Anterior cingulate cortex (tissue), 58 donors: Measurements from ENCODE around the gene CMIP.

Experiments used
- DNase-seq, 58 donors: peaks; one replicate each; lab custom pipeline; 2025; lab: John Stamatoyannopoulos, UW

The CMIP gene

DNA sequence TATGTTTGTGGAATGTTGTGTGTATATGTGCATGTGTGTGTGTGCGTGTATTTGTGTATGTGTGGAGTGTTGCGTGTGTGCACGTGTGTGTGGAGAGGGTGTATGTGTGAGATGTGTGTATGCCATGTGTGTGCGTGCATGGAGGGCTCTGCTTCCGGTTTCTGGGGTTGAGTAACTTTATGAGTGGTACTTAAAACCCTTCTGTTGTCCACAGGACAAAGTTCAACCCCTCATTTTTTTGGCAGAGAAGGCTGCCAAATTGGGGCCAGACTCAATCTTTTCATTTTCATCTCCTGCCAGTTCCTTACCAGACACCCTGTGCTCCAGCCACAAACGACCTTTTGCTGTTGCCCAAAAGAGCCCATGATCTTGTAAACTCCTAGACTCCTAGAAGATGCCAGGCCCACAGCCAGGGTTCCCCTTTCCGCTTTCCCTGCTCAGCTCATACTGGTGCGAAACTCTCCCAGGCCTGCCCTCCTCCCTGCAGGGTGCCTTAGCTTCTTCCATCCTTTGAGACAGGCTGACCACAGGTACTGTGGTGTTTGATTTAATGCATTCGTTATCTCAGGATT, 100.2 kb downstream of the CMIP start:
- no peak for DNase-seq

DNA sequence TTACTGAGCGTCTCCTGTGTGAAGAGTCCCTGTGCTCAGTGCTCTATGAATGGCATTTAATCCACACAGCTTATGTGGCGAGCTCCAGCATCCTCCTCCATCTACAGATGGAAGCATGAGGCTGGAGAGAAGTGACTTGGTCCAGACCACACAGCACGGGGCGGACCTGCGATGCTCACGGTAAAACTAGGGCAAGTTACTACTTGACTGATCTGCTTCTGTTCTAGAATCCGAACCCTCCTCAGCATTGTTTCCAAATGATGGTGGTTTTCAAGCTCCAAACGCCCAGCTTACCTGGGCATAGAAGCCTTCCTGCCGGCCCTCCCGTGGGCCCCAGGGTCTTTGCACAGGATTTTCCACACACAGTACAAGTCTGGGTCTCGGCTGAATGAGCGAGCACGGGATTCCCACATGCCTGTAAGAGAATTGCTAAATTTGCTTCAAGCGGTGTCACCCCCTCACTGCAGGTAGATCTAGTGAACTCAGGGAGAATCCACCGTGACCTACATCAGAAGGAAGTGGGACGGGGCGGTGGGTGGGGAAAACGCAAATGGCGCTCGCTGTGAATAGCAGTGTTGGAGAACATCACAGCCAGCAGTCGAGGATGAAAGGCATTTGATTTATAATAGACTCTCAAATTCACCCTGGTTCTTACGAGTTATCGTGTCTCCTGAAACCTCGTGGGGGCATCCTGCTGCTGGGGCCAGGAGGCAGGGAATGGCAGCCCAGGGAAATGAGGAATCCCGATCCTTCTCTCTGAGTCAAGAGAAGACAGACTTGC, 101.1 kb downstream of the CMIP start:
- peak in 1 of 58 donors; percentile 27 for DNase-seq

DNA sequence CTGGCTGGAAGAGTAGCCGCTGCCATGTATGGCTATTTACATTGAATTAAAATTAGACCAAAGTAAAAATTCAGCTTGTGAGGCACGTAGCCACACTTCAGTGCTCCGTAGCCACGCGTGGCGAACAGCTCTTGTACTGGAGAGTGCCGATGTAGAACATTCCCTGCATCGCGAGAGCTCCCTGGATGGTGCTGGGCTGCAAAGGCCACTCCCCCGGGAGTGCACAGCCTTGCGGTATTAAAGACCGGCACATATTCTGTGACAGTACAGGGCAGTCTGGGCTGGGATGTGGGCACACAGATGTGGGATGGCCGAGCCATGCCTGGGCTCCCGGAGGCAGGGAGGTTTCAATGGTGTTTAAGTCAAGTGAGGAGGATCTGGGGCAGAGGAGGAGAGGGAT, 102.2 kb downstream of the CMIP start:
- DNase-seq = no peak

DNA sequence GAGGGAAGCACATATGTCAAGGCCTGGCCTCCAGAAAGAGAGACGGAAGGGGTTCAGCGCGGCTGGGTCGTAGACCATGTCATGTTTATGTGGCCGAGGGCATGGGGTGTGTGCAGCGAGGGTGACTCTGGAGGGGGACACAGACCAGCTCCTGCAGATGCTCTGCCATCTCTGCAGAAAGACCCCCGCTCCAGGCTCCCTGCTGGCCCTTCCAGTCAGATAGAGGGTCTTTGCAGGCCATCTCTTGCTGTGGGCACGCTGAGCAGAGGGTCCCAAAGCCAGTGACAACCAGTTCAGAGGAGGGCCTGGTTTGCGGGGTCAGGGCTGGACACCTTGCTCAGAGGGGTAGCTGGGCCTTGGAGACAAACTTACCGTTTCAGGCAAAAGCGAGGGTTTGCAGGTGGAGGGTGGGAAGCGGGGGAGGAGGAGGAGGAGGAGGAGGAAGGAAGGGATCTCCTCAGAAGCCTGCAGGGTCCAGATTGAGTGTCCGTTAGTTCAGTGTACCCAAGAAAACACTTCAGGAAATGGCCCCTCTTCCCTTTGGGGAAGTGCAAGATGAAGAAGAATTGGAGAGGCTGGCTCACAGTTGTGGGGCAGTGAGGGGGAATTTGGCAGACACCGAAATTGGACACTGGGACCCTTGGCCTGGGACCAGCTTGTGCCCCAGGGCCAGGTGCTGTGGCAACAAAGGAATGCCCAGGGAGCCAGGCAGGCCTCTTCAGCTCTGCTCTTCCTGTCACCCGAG, 102.8 kb downstream of the CMIP start:
- no peak for DNase-seq

DNA sequence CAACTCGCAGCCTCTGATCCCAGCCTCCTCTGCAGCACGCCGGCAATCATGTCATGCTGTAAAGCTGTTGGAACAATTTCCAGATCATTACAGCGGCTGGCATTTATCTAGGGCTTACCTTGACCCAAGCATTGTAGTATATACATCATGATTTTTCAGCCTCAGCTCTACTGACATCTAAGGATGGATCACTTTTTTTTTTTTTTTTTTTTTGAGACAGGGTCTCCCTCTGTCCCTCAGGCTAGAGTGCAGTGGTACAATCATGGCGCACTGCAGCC, 103.3 kb downstream of the CMIP start:
- DNase-seq = no peak

DNA sequence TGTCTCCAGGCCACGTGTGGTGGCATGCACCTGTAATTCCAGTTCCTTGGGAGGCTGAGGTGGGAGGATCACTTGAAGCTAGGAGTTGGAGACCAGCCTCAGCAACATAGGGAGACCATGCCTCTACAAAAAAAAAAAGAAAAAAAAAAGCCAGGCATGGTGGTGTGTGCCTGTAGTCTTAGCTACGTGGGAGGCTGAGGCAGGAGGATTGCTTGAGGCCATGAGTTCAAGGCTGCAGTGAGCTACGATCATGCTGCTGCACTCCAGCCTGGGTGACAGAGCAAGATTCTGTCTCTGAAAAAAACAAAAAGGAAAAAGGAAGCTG, 103.9 kb downstream of the CMIP start:
- no peak for DNase-seq

DNA sequence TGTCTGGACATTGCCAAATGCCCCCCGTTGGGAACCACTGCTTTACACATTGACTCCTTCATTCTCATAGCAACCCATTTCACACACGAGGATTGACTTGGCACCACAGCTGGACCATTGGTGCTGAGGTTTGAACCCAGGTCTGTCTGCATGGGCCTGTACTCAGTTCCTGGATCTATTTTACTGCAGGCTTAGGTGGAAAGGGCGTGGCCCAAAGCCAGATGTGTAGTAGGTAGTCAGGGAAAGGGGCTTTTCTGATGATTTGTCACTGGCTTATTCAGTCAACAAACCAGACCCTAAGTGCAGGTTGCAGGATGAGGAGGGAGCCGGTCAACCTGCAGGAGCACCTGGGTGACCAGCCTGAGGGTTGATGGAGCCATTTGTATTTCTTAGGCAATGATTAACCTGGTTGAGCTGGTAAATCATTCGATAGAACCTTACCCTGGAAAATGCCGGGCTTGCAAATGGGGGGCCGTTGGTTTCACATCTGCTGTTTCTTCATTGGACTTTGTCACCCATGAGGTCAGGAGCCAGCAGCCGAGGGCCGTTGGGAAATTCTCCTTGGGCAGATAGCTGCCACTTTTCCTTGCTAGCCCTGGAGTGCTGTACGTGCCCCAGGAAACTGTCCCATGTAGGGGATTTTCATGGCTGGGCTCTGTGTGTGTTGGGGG, 104.4 kb downstream of the CMIP start:
- no peak for DNase-seq

DNA sequence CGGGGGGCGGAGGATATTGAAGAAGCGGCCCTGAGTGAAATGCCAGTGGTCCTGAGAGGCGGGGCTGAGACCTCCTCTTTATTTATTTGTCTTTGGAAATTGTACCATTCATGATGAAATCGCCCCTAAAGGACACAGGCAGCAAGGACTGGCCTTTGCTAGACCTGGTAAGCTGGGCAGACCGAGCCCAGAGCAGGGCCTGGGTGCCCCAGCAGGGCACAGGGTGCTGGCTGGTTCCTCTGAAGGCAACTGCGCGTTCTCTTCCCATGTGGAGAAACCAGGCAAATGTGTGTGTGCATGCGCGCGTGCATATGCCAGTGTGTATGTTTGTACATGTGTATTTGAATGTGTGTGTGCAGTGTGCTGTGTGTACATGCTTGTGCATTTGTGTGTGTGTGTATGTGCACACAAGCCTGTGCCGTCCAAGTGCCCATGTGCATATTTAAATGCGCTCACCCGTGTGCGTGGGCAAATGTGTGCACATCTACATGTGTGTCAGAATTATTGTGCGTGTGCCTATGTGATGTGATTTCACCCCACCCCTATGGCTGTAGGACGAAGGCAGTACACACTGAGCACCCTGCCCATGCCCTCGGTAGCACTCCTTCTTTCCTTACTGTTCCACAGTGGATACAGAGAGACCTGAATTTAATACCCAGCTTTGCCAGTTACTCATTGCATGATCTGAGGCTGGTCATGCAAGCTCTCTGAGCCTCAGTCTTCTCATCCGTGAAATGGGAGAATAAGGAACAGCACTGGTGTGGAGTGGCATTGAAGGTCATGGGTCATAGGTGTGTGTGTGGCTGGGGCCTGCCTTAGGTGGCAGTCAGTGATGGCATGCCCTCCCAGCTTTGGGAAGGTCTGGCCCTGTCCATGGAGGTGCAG, 105.2 kb downstream of the CMIP start:
- no peak for DNase-seq

DNA sequence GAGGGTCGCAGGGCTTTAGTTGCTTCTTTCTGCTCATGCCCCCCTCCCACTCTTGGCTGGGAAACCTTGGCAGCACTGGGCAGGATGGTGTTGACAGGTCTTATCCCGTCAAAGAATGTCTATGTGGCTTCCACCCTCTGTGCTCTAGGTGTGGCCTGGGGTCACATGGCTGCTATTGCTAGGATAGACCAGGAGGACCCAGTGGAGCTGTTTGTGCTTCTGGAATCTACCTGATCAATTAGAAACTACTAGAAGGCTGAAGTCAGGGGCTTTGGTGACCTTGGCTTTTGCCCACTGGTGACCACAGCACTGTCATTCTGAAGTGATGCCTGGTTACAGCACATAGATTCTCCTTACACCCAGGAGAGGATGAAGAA, 105.8 kb downstream of the CMIP start:
- DNase-seq = no peak

DNA sequence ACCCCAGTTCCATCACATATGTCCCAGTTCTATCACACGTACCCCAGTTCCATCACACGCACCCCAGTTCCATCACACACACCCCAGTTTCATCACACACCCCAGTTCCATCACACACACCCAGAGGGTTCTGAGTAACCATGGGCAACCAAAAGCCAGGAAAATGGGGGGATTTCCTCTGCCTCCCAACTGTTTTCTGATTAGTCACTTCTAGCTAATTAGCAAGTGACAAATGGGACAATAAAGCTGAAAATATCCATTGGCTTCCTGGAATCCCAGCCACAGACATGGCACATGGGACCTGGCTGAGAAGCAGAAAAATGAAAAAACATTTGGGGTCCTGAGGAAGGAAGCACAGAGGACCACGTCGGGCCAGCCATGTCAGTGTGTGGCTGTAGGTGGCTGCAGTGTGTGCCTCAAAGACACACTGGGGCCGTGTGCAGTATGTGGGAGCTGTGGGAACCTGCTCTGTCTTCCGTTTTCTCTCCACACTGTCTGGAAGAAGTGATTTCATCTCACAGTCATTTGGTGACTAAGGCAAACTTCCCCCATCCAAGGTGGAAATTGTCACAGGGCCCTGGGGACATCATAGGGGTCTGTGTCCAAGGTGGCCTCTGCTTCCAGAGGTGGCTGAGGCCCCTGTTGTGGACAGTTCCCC, 106.7 kb downstream of the CMIP start:
- DNase-seq = peak in 4 of 58 donors; percentile 5 to 29 (median 18)

DNA sequence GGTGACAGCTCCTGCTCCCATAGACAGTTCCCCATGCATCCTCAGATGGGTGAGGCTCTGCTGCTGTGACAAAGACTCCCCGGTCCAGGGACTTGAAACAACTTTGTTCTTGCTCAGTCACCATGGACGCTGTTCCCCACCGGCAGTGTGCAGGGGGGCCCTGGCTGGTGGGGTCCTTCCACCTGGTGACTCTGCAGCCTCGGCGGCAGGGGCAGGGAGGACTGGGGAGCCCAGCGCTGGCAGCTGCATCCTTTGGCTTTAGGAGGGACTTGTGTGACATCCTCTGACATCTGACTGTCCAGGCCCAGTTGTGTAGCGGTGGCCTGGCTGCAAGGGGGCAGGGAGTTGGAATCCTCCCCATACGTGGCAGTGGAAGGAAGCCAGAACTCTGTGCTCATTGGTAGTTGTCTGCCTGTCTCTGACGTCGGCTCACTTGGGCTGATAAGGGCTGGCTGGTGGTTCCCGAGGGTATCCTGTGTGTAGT, 107.3 kb downstream of the CMIP start:
- DNase-seq = no peak

DNA sequence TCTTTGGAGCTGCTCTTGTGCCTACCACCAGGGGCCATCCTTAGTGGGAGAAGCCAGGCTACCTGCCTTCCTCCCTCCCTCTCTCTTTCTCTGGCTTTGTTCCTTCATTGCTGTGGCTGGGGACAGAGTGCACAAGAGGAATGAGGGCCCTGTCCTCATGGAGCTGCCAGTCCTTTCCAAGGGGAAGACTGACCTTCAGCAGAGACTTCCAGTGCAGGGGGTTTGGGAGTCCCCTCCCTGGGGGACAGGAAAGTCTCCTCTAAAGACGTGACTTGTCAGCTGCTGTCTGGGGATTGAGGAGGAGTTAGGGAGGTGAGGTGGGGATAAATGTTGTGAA, 108.1 kb downstream of the CMIP start:
- DNase-seq = no peak

DNA sequence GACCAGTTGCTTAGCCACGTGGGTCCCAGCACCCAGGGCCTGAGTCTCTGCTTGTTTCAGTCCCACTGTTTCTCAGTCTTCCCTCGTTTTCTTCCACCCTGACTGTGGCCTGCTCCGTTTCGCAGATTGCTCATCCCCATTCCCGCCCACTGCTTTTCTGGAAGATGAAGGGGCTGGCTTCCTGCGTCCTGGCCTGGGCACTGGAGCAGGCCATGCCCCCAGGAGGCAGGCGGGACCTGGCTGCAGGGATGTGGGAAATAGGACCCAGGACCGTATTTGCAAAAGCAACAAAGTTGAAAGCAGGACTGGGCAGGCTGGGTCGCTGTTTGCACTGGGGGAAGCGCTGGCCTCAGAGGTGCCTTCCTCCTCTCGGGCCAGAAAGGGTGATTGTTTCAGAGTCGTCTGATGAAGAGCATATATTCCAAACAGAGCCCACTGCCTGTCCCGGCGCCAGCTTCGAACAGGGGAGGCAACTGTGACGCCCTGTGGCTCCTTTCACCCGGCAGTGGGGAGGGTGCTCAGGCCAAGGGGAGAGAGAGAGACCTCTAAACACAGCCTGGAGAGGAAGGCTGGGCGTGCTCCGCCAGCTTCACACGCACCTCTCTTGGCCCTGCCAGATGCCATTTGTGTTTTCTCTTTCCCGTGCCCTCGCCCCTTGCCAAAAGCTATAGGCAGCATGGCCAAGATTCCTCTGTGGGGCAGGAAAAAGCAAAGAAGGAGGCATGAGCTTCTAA, 108.6 kb downstream of the CMIP start:
- DNase-seq = peak in 6 of 58 donors; percentile 15 to 56 (median 26)

DNA sequence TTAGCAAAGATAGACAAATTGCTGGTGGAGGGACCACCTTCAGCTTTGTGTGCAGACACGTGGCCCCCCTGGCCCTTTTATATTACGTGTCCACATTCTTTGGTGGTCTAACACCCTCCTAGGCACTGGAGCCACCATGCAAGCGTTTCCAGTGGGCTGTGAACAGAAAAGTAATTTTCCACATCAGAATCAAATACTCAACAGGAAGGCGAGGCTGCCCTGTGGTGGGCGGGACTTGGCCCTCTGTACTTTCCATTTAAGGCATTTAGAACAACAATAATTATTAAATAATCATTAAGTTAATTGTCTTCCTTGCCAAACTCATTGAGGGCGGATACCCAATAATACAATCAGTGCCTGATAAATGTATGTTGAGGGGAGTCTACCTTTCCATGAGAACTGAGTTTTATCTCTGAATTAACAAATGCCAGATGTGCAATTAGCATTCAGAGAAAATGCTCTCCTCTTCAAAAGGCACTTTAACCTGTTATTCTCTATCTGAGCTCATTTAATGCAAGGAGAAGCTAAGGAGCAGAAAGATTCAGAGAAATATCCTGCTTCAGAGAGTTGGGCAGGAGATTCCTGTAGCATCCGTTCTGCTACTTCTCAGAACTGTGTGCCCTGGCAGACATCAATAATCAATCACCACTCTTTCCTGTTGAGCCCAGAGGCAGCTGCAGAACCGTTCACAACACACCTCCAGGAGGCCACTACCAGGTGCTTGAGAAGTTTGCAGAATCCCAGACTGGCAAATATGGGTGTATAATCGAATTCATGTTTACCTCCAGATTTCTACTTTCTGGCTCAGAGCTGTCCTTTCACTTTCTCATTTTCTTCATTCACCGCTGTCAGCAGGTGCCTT, 109.4 kb downstream of the CMIP start:
- DNase-seq = no peak

DNA sequence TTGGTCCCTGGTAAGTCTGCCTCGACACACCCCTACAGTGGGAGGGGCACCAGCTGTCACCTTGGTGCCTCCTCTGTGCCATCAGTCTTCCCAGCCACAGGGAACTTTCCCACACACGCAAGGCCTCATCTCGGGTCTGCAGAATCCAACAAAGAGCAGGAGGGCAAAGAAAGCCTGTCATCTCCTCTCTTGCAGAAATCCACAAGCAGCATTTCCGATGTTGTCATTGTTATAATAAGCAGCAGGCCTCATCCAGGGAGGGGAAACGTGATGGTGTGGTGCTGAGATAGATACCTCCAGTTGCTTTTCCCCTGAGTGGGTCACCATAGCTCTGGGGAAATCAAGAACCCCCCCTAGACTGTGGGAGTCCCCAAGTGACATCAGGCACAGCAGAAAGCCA, 110.4 kb downstream of the CMIP start:
- DNase-seq = no peak

DNA sequence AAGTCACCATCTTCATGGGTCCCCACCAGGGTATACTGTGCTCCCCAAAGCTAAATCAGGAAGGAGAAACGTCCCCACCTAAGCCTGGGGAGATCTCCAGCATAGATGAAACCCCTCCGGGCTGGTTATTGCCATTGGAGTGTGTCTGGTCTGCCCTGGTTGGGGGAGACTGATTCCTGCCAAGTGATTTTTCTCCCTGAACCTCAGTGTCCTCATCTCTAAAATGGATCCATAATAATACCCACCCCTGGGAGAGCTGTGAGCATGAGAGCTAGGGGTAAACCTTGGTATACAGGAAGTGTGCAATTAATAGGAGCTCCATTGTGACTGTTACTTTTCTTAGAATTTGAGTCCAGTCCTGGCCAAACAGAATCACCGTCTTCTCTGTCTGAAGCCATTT, 111.1 kb downstream of the CMIP start:
- no peak for DNase-seq

DNA sequence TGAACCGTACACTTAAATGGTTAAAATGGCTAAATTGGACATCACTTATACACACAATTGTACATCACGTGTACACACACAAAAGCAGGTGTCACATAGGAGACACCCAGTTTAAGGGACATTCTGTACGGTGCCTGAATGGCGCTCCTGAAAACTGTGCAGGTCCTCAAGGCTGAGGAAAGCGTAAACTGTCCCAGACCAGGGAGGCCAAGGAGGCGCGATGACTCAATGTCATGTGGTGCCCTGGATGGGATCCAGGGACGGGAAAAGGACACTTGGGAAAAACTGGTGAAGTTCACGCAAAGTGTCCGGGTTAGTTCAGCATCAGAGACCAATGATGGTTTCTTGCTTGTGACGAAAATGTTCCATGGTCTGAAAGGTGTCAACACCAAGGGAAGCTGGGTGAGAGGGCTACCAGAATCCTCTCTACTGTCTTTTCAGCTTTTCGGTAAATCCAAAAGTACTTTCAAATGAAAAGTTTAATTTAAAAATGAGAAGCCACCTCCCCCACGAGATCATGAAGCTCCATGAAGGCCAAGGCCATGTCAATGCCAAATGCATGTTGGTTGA, 112.2 kb downstream of the CMIP start:
- DNase-seq = no peak

DNA sequence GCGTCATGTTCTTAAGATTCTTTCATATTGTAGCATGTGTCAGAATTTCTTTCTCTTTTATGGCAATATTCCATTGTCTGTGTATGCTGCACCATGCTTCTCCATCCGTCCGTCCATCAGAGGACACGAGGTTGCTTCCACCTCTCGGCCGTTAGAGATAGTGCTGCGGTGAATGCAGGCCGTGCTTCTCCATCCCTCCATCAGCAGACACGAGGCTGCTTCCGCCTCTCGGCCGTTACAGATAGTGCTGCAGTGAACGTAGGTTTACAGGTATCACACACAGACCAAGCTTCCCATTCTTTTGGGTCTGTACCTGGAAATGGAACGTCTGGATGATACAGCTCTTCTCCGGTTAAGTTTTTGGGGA, 113.5 kb downstream of the CMIP start:
- DNase-seq = no peak
